ENCODE results near the gene ZNF516. TPM values are rescaled to one million over a fixed set of nuclear protein-coding genes. Genes with fewer than 3 reads are reported as not detected.

ZNF516 gene
- polyA plus RNA-seq, 3 donors: 5.0 to 41.9 (median 8.6) TPM

DNA sequence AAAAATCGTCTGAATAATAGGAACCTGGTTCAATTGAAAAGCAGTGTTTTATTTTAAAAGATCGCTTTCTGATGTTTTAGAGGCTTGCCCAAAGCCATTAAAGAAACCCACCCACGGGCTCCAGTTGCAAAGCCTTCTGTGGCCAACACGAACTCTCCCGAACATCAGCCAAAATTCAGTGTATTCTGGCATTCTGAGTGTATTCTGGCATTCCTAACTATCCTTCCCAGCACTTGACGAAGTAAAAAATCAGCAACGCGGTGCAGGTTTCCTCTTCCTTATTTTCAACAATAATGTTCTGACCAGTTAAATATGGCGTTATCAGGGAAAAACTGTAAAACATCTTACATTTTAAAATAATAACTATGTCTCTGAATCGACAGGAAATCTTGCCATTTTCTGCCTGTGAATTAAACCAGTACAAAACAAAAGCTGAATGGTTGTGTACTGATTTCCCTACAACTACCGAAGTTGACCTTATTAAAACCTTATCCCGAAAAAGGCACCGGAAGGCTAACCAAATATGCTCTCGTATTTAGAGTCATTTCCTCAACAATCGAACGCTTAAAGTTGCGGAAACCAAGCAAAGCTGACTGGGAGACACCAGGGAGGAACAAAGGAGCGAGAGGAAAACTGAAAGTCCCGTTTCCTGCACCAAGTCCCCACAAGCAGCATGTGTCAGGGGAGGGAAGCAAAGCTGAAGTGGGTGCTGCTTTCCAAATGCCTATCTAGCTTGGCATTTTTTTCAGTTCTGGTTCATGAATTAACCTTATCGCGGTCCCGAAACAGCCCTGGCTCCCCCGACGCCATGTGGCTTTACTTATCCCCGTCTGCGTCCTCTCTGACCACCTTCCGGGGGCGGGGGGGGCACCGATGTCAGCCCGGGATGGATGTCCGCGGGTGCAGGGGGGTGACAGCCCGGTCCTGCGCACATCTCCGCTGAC is 44.3 kb downstream of the ZNF516 start:
- Mint-ChIP-seq H3K27ac (peak overlapping the region; percentile 89 to 96 (median 94)), H3K36me3 (peaks cover 15 to 23% of the 10 kb centered on the region in 2 donors), H3K27me3 (ENCODE audit: low read depth in 3 of 3) (peaks cover 0 to 2% (median 0%) of the 10 kb centered on the region in 3 donors), H3K4me3 (peak overlapping the region; percentile 84 to 93), H3K9me3 (peaks cover 0 to 4% (median 1%) of the 10 kb centered on the region in 7 donors), H3K4me1 (peaks cover 94% of the 10 kb centered on the region)
- Histone ChIP-seq H3K79me2 (ENCODE audit: insufficient read depth, low read length) (peaks cover 100% of the 10 kb centered on the region), H3K9ac (ENCODE audit: insufficient read depth, low read length, poor library complexity, severe bottlenecking) (peak overlapping the region; percentile 61), H3K27me3 (ENCODE audit: control insufficient read depth in 2 of 2, insufficient read depth in 2 of 2, low read length in 2 of 2) (no peaks in the 10 kb centered on the region), H3K4me1 (ENCODE audit: control insufficient read depth in 1 of 2, insufficient read depth in 2 of 2, low read length in 2 of 2) (peaks cover 88 to 96% of the 10 kb centered on the region in 2 donors), H3K4me2 (replicated peaks; ENCODE audit: extremely low read depth, low read length, poor library complexity, severe bottlenecking) (peak overlapping the region; percentile 96), H2AFZ (ENCODE audit: insufficient read depth, low read depth, low read length, poor library complexity, severe bottlenecking) (peak overlapping the region; percentile 43), H4K20me1 (ENCODE audit: insufficient read depth, low read length) (peaks cover 97% of the 10 kb centered on the region), H3K27ac (ENCODE audit: low read depth in 1 of 2, low read length in 2 of 2) (peak overlapping the region; percentile 83 to 84), H3K36me3 (replicated peaks in 1 of 2; ENCODE audit: control insufficient read depth in 1 of 2, insufficient read depth in 2 of 2, low read length in 2 of 2) (peaks cover 0 to 7% of the 10 kb centered on the region in 2 donors), H3K9me3 (replicated peaks in 1 of 2; ENCODE audit: control insufficient read depth in 1 of 2, insufficient read depth in 1 of 2, low read length in 2 of 2) (no peaks in the 10 kb centered on the region), H3K4me3 (replicated peaks in 1 of 3; ENCODE audit: low read depth in 2 of 3, low read length in 3 of 3) (peak overlapping the region; percentile 49 to 78 (median 56))
- TF ChIP-seq, protein P1, sequence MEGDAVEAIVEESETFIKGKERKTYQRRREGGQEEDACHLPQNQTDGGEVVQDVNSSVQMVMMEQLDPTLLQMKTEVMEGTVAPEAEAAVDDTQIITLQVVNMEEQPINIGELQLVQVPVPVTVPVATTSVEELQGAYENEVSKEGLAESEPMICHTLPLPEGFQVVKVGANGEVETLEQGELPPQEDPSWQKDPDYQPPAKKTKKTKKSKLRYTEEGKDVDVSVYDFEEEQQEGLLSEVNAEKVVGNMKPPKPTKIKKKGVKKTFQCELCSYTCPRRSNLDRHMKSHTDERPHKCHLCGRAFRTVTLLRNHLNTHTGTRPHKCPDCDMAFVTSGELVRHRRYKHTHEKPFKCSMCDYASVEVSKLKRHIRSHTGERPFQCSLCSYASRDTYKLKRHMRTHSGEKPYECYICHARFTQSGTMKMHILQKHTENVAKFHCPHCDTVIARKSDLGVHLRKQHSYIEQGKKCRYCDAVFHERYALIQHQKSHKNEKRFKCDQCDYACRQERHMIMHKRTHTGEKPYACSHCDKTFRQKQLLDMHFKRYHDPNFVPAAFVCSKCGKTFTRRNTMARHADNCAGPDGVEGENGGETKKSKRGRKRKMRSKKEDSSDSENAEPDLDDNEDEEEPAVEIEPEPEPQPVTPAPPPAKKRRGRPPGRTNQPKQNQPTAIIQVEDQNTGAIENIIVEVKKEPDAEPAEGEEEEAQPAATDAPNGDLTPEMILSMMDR (IDR thresholded peaks at IDR 0.05): no peak
- DNase-seq: peak in 2 of 3 donors; percentile 61 to 63
- intact Hi-C loops (cut with micrococcal nuclease): loop anchor here in 1 of 2 donors (5.0 kb wide), 1 partner anchor 37 kb away; no protein-coding TSS in a partner anchor
- 4% methylated on average over 19 of the region's 35 CpGs for WGBS (ENCODE audit: insufficient coverage)

DNA sequence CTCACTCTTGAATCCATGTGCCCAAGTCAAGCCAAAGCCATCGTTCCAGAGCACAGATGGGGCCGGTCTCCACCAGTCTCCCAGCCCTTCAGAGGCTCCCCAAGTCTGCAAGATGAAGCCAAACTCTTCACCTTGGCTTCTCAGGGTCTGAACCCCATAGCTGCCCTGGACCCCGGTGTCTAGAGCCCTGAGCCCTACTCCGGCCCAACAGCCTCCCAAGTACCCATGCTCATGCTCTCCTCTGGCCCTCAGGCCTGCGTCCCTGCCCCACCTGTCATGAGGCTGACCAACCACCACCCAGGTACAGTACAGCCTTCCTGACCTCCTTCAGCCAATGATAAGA is 46.0 kb downstream of the ZNF516 start:
- Histone ChIP-seq H3K4me1 (ENCODE audit: control insufficient read depth in 1 of 2, insufficient read depth in 2 of 2, low read length in 2 of 2) (peaks cover 84 to 90% of the 10 kb centered on the region in 2 donors), H4K20me1 (ENCODE audit: insufficient read depth, low read length) (peaks cover 97% of the 10 kb centered on the region), H3K36me3 (replicated peaks in 1 of 2; ENCODE audit: control insufficient read depth in 1 of 2, insufficient read depth in 2 of 2, low read length in 2 of 2) (peaks cover 2 to 11% of the 10 kb centered on the region in 2 donors), H3K9ac (ENCODE audit: insufficient read depth, low read length, poor library complexity, severe bottlenecking) (peak overlapping the region; percentile 51), H3K4me3 (replicated peaks in 1 of 3; ENCODE audit: low read depth in 2 of 3, low read length in 3 of 3) (peak overlapping the region in 2 of 3 experiments; percentile 1 to 63), H3K9me3 (replicated peaks in 1 of 2; ENCODE audit: control insufficient read depth in 1 of 2, insufficient read depth in 1 of 2, low read length in 2 of 2) (no peaks in the 10 kb centered on the region), H3K27ac (ENCODE audit: low read depth in 1 of 2, low read length in 2 of 2) (peak overlapping the region; percentile 90 to 93), H3K27me3 (ENCODE audit: control insufficient read depth in 2 of 2, insufficient read depth in 2 of 2, low read length in 2 of 2) (no peaks in the 10 kb centered on the region), H2AFZ (ENCODE audit: insufficient read depth, low read depth, low read length, poor library complexity, severe bottlenecking) (no peak overlapping the region), H3K4me2 (replicated peaks; ENCODE audit: extremely low read depth, low read length, poor library complexity, severe bottlenecking) (peak overlapping the region; percentile 71), H3K79me2 (ENCODE audit: insufficient read depth, low read length) (peaks cover 100% of the 10 kb centered on the region)
- WGBS (ENCODE audit: insufficient coverage): 92% methylated on average over 5 of the region's 5 CpGs
- Mint-ChIP-seq H3K27ac (peak overlapping the region; percentile 93 to 97 (median 95)), H3K27me3 (ENCODE audit: low read depth in 3 of 3) (peaks cover 0 to 2% (median 0%) of the 10 kb centered on the region in 3 donors), H3K36me3 (peaks cover 13 to 38% of the 10 kb centered on the region in 2 donors), H3K9me3 (peaks cover 0 to 4% (median 1%) of the 10 kb centered on the region in 7 donors), H3K4me3 (peak overlapping the region; percentile 21 to 62), H3K4me1 (peaks cover 88% of the 10 kb centered on the region)
- intact Hi-C loops (cut with micrococcal nuclease): loop anchor here in 1 of 2 donors (5.0 kb wide), 1 partner anchor 38 kb away; no protein-coding TSS in a partner anchor
- TF ChIP-seq, protein P1 (IDR thresholded peaks at IDR 0.05): no peak
- DNase-seq: no peak
